CD1c-positive myeloid dendritic cell (primary cell): Measurements from ENCODE around the gene STAG2.
"Not testable (repeated sequence)": the region's sequence is repeated elsewhere in the genome, so short reads cannot be mapped to it uniquely, and the experiment has no call there.

Experiments used
- DNase-seq: peaks from one replicate; pipeline ENCODE4 v3.0.0-alpha.2; 2016; ENCODE audit errors: extremely low spot score

Gene STAG2

DNA sequence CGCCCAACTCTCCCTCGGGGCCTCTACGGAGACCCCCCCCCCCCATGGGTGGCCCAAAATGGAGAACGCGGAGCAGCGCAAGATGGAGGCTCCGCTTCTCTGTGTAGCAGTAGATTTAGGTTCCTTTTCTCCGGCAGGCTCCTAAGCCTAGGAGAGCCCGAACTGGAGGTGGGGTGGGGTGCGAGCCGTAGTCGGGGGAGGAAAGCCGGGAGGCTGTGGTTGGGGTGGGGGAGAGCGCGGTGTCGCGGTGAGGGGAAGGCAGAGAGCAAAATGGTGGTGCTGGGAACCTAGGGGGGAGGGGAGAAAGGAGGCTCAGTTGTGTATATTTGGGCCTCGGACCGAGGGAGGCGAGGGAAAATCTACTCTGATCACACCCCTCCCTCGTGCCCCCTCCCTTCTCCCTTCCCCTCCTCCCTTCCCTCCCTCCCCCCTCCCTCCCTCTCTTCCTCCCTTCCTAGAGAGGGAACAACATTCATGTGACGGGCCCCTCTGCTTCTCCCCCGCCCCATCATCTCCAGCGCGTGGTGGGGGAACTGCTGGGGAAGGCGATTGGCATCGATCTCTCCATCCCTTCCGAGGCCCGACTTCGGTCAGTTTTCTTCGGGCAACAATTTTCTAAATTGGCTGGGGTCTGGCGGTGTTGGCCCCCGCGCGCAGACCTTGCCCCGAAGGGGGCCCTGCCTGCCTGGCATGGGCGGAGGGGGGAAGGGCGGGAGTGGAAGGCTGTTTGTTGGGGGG, at the start of gene STAG2:
Gene STAG2, plus strand, starts transcription at position 439 of the 738 bp plus-strand sequence. CDS start 60,922 bp downstream, outside the sequence.
- DNase-seq = peak; percentile 56

- DNase-seq = no peak
These were observed 44.4 kb upstream of the STAG2 start for GRCh38 chrX:123917069-123917468.

- DNase-seq = no peak
These were observed 43.3 kb upstream of the STAG2 start for GRCh38 chrX:123918106-123918721.

DNA sequence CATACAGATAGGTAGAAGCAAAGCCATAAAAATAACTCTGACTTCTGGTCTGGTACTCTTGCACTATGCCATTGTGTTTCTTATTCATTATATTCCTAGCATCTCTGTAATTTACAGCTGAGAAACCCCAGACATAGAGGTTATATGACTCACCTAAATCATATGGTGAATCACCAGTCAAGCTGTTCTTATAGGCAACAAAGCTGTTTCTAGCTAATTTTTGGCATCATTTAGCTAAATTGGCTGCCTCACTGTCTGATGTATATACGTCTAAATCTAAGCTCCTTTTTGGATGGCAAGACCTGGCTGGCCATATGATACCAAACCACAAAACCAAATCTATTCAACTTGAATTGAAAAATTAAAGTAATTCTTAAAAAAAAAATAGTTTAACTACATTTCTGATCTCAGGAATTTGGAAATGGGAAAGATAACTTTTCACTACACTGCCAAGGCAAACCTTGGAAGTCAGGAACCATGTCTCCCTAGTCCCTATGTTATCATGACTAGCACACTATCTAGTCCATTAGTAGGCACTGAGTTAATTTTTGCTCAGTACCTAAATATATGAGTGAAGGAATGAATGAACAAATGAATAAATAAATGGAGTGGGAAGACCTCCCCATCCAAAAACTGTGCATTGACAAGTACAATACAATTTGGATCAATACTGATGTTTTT, 41.3 kb upstream of the STAG2 start:
- no peak for DNase-seq

DNA sequence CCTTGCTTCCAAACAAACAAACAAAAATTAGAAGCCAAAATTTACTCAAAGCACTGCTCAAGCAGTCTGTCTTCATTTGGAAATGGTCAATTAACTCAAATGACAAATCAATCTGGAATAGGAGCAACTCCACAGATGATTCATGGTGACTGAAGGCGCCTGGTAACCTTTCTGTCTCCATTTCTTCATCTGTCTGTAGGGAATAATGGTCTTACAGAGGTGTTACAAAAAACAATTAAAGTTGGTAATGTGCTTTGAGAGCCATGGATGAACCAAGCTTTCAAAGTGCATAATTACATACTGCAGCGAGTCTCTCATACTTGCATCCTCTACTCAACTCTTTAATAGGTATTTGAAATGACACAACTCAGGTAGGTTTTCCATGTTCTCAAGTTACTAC, 38.3 kb upstream of the STAG2 start:
- no peak for DNase-seq

DNA sequence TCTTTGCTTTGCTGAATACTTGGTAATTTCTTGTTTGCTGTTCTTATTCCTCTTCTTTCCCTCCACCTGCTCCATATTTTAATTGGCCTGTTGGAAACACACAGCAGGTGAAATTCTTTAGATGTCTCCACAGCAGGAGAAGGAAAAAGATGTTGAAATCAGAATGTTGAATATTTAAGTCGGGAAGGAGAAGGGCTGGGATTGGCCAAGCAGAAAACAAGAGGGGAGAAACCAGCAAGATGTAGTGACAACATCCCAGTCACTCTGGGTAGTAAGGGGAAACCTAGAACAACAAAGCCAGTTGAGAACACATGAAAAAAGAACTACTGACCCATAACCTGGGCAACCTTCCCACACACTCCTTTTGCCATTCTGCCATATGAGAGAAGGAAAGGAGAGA, 37.3 kb upstream of the STAG2 start:
- no peak for DNase-seq

DNA sequence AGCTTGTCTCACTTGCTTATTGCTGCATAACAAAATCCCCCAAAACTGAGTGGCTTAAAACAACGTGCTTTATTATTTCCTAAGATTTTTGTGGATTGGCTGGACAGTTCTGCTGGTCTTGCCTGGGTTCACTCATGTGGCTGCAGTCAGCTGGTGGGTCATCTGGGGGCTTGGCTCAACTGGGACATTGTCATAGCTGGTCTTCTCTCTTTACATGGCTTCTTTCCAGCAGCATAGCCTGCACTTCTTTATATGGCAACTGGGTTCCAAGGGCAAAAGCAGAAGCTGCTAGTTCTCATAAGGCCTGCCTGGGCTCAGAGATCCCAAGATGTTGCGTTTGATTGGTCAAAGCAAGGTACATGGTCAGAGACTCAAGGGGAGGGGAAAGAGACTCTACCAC, 33.7 kb upstream of the STAG2 start:
- peak; percentile 5 for DNase-seq

GRCh38 chrX:123932055-123932454, 29.5 kb upstream of the STAG2 start:
- not testable (repeated sequence) for DNase-seq

GRCh38 chrX:123943074-123943473, 18.4 kb upstream of the STAG2 start:
- DNase-seq = no peak

DNA sequence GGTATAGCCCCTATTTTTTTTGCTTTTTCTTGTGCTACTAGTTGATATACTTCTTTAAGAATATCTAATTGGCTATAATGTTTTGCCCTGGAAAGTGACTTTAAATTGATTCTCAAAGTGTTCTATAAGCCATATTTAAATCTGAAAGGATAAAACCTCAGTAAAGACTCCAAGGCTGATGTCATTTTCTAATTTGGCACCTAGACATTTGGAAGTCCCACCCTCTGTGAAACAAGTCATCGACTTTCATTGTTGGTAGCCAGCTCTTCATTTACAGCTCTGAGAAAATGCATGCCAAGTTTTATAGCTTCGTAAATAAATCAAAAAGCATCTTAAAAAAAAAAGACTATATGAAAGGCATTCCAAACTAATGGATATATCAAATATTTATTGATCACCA, 18.0 kb upstream of the STAG2 start:
- no peak for DNase-seq

DNA sequence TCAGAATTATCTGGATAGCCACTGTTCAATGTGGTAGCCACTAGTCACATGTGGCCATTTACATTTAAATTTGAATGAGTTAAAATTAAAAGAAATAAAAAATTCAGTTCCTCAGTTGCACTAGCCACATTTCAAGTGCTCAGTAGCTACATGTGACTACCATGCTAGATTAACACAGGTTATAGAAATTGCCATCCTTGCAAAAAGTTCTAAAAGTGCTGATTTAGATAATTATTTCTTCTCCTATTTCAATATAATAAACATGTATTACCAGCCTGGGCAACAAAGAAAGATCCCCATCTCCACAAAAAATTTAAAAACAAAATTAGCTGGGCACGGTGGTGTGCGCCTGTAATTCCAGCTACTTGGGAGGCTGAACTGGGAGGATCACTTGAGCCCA, 11.7 kb upstream of the STAG2 start:
- no peak for DNase-seq

DNA sequence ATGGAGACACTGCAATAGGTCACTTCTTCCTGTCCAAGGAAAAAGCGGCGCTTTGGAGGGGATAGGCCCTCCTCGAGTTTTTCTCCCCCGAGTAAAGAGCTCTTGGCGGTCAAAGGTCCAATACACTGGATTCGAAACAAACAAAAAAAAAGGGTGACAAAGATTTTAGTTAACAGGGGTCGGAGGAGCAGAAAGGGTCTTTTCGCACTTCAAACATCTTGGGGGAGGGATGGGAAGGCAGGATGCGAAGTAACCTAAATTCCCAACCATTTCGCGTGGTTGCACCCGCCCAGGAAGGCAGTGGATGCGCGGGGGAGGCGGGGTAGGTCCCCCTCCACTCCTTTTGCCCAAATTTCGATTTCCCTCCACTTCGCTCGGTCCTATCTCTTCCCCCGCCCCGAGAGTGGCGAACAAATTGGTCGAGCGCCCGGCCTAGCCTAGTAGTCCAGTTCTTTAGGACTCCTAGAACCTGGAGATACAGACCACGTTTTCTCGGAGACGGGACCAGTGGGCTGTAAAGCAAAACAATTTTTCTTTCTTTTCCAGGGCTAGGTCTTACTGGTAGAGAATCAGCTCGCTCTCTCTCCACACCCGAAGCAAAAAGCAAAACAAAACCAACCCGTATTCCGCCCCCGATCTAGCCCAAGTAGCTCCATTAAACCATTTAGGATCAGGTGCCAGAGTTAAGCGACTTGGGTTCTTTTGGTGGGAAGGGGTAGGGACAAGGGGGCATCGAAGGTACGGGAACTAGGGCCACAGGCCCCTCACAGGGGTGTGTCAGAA, 2.0 kb upstream of the STAG2 start:
- DNase-seq = peak; percentile 12

GRCh38 chrX:123960956-123961267, 594 bp upstream of the STAG2 start:
- DNase-seq = peak; percentile 5

- peak; percentile 63 for DNase-seq
These were observed 531 bp downstream of the STAG2 start for GRCh38 chrX:123962006-123962467.

GRCh38 chrX:123962794-123963373, 1.4 kb downstream of the STAG2 start:
- peak; percentile 85 for DNase-seq

GRCh38 chrX:123964156-123964834, 2.8 kb downstream of the STAG2 start:
- DNase-seq = peak; percentile 45

GRCh38 chrX:123965712-123966111, 4.2 kb downstream of the STAG2 start:
- DNase-seq = no peak

DNA sequence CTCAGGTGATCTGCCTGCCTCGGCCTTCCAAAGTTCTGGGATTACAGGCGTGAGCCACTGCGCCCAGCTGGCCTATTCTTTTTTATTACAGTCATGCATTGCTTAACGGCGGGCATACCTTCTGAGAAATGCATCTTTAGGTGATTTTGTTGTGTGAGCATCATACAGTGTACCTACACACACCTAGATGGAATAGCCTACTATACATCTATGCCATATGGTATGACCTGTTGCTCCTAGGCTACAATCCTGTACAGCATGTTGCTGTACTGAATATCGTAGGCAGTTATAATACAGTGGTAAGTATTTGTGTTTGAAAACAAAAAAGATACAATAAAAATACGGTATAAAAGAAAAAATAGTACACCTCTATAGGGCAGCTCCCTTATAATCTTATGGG, 6.0 kb downstream of the STAG2 start:
- no peak for DNase-seq

- DNase-seq = no peak
These were observed 7.0 kb downstream of the STAG2 start for GRCh38 chrX:123968383-123969050.

DNA sequence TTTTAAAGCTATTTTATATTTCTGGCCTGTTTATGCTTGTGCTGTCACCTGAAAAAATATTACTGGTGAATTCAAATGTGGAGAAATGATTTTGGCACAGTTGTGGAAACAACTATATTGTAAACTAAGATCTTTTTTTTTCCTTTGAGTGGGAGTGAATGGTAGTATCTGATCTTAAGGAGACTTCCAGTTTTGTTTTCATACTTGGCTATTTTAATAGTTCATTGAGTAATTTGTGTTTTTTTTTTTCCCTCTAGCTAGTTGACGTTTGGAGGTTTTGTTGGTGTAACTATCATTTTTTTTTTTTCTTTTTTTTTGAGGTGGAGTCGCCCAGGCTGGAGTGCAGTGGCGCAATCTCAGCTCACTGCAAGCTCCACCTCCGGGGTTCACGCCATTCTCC, 10.5 kb downstream of the STAG2 start:
- DNase-seq = peak; percentile 58

GRCh38 chrX:123973921-123974320, 12.4 kb downstream of the STAG2 start:
- no peak for DNase-seq
